VCaP (cell line): ENCODE results near the gene PIF1.
A peak's percentile ranks its signal among the peaks of the same experiment; 100 is the strongest.
"Not testable (repeated sequence)": the region's sequence is repeated elsewhere in the genome, so short reads cannot be mapped to it uniquely, and the experiment has no call there.

Source experiments
- H3K27ac ChIP-seq: fragments of 450-650 bp; 2 replicates; pipeline ENCODE4 v1.5.1; 2017
- CTCF ChIP-seq: fragments of 450-650 bp; conservative IDR thresholded peaks from 2 replicates; pipeline ENCODE4 v1.5.1; 2017; ENCODE audit warnings: mild to moderate bottlenecking, moderate library complexity

PIF1 gene

DNA sequence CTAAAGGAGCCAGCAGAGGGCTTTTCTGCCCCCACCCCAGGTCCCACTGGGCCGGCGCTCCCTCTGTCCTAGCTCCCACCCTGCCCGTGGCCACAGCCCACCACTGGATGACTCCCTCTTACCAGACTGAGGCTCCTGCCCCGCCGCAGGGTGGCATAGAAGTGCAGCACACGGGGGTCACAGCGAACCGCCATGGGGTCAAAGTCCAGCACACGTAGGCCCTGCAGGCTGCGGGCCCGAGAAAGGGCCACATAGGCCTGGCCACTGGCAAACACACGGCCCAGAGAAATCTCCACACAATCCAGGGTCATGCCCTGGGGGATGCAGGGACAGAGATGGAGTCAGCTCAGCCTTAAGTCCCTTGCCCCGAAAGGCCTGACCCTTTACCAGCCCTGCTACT lies 9.0 kb downstream of the PIF1 start:
- no peak for TF ChIP-seq CTCF
- no peak overlapping the region for H3K27ac ChIP-seq

DNA sequence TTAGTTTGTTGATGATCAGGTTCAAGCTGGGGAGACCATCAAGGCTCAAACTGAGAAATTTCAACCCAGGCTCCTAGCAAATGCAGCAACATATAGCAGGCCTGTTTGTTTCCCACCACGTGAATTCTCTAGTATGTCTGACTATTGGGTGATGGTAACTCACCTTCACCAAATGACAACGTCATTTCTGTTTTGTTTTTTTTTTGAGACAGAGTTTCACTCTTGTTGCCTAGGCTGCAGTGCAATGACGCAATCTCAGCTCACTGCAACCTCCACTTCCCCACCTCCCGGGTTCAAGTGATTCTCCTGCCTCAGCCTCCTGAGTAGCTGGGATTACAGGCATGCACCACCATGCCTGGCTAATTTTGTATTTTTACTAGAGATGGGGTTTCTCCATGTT lies 10.5 kb downstream of the PIF1 start:
- not testable (repeated sequence) for H3K27ac ChIP-seq

GRCh38 chr15:64814283-64814682 lies 11.2 kb downstream of the PIF1 start:
- H3K27ac ChIP-seq: not testable (repeated sequence)

- H3K27ac ChIP-seq: no peak overlapping the region
- TF ChIP-seq CTCF: no peak
These were observed 12.4 kb downstream of the PIF1 start for GRCh38 chr15:64813075-64813474.

- H3K27ac ChIP-seq: no peak overlapping the region
These were observed 14.7 kb downstream of the PIF1 start for GRCh38 chr15:64810497-64811326.

GRCh38 chr15:64809649-64810496 lies 15.6 kb downstream of the PIF1 start:
- H3K27ac ChIP-seq: no peak overlapping the region
- peak; percentile 98 for TF ChIP-seq CTCF

More at GRCh38 chr15:64810497-64811326, 14.7 kb downstream of the PIF1 start:
- TF ChIP-seq CTCF: no peak

DNA sequence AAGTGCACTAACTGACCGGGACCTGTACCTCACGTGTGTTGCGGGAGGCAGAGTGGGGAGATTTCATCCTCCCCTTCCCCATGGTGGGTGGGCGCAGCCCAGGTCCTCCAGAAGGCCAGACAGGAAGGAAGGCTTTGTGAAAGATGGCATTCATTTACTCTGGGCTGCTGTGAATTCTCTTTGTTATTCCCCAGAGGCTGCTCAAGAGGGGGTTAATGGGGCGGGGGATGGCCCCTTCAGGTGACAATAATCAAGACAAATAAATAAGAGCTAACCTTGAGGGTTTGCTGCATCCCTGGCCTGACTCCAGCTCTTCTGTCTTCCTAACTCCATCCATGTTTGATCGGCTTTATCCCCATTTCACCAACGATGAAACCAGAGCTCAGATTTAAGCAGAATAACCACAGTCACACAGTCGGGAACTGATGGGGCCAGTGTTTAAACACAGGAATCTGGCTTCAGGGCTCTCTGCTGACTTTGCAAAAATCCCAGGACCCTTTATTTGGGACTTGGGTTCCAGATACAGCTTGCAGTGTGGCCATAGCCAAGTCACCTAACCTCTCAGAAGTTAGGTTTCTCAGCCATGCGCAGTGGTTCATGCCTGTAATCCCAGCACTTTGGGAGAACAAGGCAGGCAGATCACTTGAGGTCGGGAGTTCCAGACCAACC lies 16.5 kb downstream of the PIF1 start:
- no peak overlapping the region for H3K27ac ChIP-seq
- no peak for TF ChIP-seq CTCF

DNA sequence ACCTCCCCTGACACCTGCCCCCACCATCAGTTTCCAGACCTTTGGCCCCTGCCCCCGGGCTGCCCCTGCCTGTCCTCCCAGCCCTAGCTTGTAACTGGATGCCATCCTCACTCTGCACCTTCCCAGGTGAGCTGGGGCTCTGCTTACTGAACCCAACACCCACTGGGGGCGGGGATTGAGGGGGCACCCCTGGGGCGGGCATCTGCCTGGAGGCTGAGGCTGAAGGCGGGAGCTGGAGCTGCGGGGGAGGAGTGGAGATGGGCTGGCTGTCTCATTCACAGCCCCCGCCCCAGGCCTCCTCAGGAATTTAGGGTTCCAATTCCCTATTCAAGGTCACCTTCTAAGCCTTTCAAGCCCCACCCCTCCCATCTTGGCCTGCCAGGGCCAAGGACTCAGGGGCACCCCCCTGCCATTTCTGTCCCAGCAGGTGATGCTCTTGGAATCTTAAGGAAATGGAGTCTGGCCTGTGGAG lies 17.7 kb downstream of the PIF1 start:
- TF ChIP-seq CTCF: no peak
- H3K27ac ChIP-seq: no peak overlapping the region
